H9 (cell line): ENCODE data around the gene CDC123. TPM values are rescaled to one million over a fixed set of nuclear protein-coding genes. Genes with fewer than 3 reads are reported as not detected.

Source experiments
- DNase-seq: peaks from one replicate; pipeline ENCODE4 v3.0.0-alpha.2; 2017
- H2AFZ ChIP-seq: one replicate; pipeline ENCODE4 v1.6.1; 2013; ENCODE audit warnings: mild to moderate bottlenecking, low read length, control low read depth, moderate library complexity
- H2AK5ac ChIP-seq: 2 replicates; pipeline ENCODE4 v1.6.1; 2013; ENCODE audit warnings: low read length, control low read depth, mixed read lengths; ENCODE audit not compliant: insufficient read length
- H2BK120ac ChIP-seq: one replicate; pipeline ENCODE4 v1.6.1; 2013; ENCODE audit warnings: low read depth, mild to moderate bottlenecking, low read length, control low read depth, inconsistent platforms; ENCODE audit not compliant: poor library complexity, severe bottlenecking
- H2BK12ac ChIP-seq: 2 replicates; pipeline ENCODE4 v1.6.1; 2013; ENCODE audit warnings: low read length, control low read depth, mixed read lengths, low read depth; ENCODE audit not compliant: insufficient read length
- H2BK15ac ChIP-seq: 2 replicates; pipeline ENCODE4 v1.6.1; 2013; ENCODE audit warnings: low read depth, low read length, control low read depth
- H2BK20ac ChIP-seq: one replicate; pipeline ENCODE4 v1.6.1; 2013; ENCODE audit warnings: low read depth, mild to moderate bottlenecking, low read length, control low read depth, inconsistent platforms; ENCODE audit not compliant: poor library complexity, severe bottlenecking
- H2BK5ac ChIP-seq: 2 replicates; pipeline ENCODE4 v1.6.1; 2013; ENCODE audit warnings: low read length, control low read depth, mixed read lengths; ENCODE audit not compliant: insufficient read length
- H3K14ac ChIP-seq: 2 replicates; pipeline ENCODE4 v1.6.1; 2013; ENCODE audit warnings: low read length, control low read depth; ENCODE audit not compliant: insufficient read depth
- H3K18ac ChIP-seq: 2 replicates; pipeline ENCODE4 v1.6.1; 2013; ENCODE audit warnings: low read depth, mild to moderate bottlenecking, mixed read lengths, low read length, control low read depth; ENCODE audit not compliant: insufficient read length
- H3K23ac ChIP-seq: 2 replicates; pipeline ENCODE4 v1.6.1; 2013; ENCODE audit warnings: low read length, control low read depth, mixed read lengths, low read depth; ENCODE audit not compliant: insufficient read length
- H3K23me2 ChIP-seq: 2 replicates; pipeline ENCODE4 v1.6.1; 2013; ENCODE audit warnings: low read depth, mild to moderate bottlenecking, mixed read lengths, low read length, control low read depth; ENCODE audit not compliant: insufficient read length, poor library complexity, severe bottlenecking
- H3K27ac ChIP-seq: 2 replicates; pipeline ENCODE4 v1.5.1; 2013; ENCODE audit warnings: low read length, control low read depth, mixed read lengths, low read depth; ENCODE audit not compliant: insufficient read length
- H3K27me3 ChIP-seq: 2 replicates; pipeline ENCODE4 v1.6.1; 2013; ENCODE audit warnings: low read length, control low read depth, inconsistent platforms; ENCODE audit not compliant: insufficient read depth
- H3K4ac ChIP-seq: 2 replicates; pipeline ENCODE4 v1.6.1; 2013; ENCODE audit warnings: low read depth, mild to moderate bottlenecking, control low read depth, inconsistent platforms, low read length, moderate library complexity
- H3K4me1 ChIP-seq: 2 replicates; pipeline ENCODE4 v1.6.1; 2013; ENCODE audit warnings: low read length, control low read depth, inconsistent platforms; ENCODE audit not compliant: insufficient read depth
- H3K4me2 ChIP-seq: 2 replicates; pipeline ENCODE4 v1.6.1; 2013; ENCODE audit warnings: low read length, control low read depth, mixed read lengths; ENCODE audit not compliant: insufficient read length, insufficient read depth
- H3K56ac ChIP-seq: 2 replicates; pipeline ENCODE4 v1.6.1; 2013; ENCODE audit warnings: low read depth, mild to moderate bottlenecking, mixed read lengths, low read length, control low read depth; ENCODE audit not compliant: insufficient read length
- H3K79me1 ChIP-seq: 2 replicates; pipeline ENCODE4 v1.6.1; 2013; ENCODE audit warnings: low read depth, mild to moderate bottlenecking, moderate library complexity, low read length, control low read depth, inconsistent platforms; ENCODE audit not compliant: insufficient read depth, poor library complexity, severe bottlenecking
- H3K79me2 ChIP-seq: 2 replicates; pipeline ENCODE4 v1.6.1; 2013; ENCODE audit warnings: low read length, control low read depth, inconsistent platforms; ENCODE audit not compliant: insufficient read depth
- H3K9ac ChIP-seq: 2 replicates; pipeline ENCODE4 v1.6.1; 2013; ENCODE audit warnings: low read length, control low read depth, mixed read lengths; ENCODE audit not compliant: insufficient read length; ENCODE audit errors: extremely low read depth
- H3K9me3 ChIP-seq: one replicate; pipeline ENCODE4 v1.6.1; 2013; ENCODE audit warnings: low read depth, low read length, inconsistent platforms; ENCODE audit not compliant: control insufficient read depth
- H3T11ph ChIP-seq: one replicate; pipeline ENCODE4 v1.6.1; 2013; ENCODE audit warnings: mild to moderate bottlenecking, low read length, control low read depth, inconsistent platforms
- H4K20me1 ChIP-seq: one replicate; pipeline ENCODE4 v1.6.1; 2013; ENCODE audit not compliant: control insufficient read depth, insufficient read length, insufficient read depth
- H4K5ac ChIP-seq: 2 replicates; pipeline ENCODE4 v1.6.1; 2013; ENCODE audit warnings: low read depth, mild to moderate bottlenecking, mixed read lengths, low read length, control low read depth; ENCODE audit not compliant: insufficient read length
- H4K8ac ChIP-seq: replicated peaks from 2 replicates; pipeline ENCODE4 v1.6.1; 2013; ENCODE audit warnings: low read length, control low read depth, mixed read lengths, low read depth; ENCODE audit not compliant: insufficient read length
- H4K91ac ChIP-seq: 2 replicates; pipeline ENCODE4 v1.6.1; 2013; ENCODE audit warnings: low read depth, mild to moderate bottlenecking, moderate library complexity, mixed read lengths, low read length, control low read depth; ENCODE audit not compliant: insufficient read length
- H3K27ac Mint-ChIP-seq, 3 experiments: 2 replicates in 2 of 3; 3 replicates in 1 of 3; pipeline ENCODE4 v1.8.0; 2020 to 2021; ENCODE audit warnings: mixed read lengths in 3 of 3, mild to moderate bottlenecking in 1 of 3, moderate library complexity in 1 of 3
- H3K27me3 Mint-ChIP-seq: 2 replicates; pipeline ENCODE4 v1.8.0; 2021; ENCODE audit warnings: low read depth, mild to moderate bottlenecking, moderate library complexity, mixed read lengths
- H3K36me3 Mint-ChIP-seq, 3 experiments: 2 replicates in 2 of 3; 3 replicates in 1 of 3; pipeline ENCODE4 v1.8.0; 2020 to 2021; ENCODE audit warnings: low read depth in 3 of 3, mixed read lengths in 3 of 3; ENCODE audit not compliant: insufficient read depth in 1 of 3
- H3K4me1 Mint-ChIP-seq, 2 experiments: 2 replicates each; pipeline ENCODE4 v1.8.0; 2020; ENCODE audit warnings: mixed read lengths in 2 of 2
- H3K4me3 Mint-ChIP-seq, 2 experiments: 2 replicates in 1 of 2; 3 replicates in 1 of 2; pipeline ENCODE4 v1.8.0; 2020 to 2021; ENCODE audit warnings: mild to moderate bottlenecking in 2 of 2, mixed read lengths in 2 of 2, moderate library complexity in 1 of 2
- H3K9me3 Mint-ChIP-seq, 2 experiments: 2 replicates in 1 of 2; 3 replicates in 1 of 2; pipeline ENCODE4 v1.8.0; 2020; ENCODE audit warnings: mild to moderate bottlenecking in 2 of 2, mixed read lengths in 2 of 2, moderate library complexity in 1 of 2
- WGBS: extraction: QIAGEN DNeasy Blood & Tissue Kit; methylation state at CpG from one replicate; pipeline ENCODE4 v1.1.7; 2013; ENCODE audit warnings: missing lambda C conversion rate, low lambda C conversion rate, mixed read lengths; ENCODE audit not compliant: insufficient read length; ENCODE audit errors: extremely low coverage; 5-methylcytosine and 5-hydroxymethylcytosine counted together
- total RNA-seq: library from RNA; stranded (reverse); gene quantifications from 2 replicates; pipeline ENCODE4 v1.2.1, GENCODE V29; 2021
- TF ChIP-seq, protein P1 (sequence below): fragments of 200-600 bp; sonication (generic); conservative IDR thresholded peaks from 3 replicates; pipeline ENCODE4 v1.8.0; 2021; ENCODE audit warnings: antibody characterized with exemption, mild to moderate bottlenecking

CDC123 gene
- total RNA-seq, 1 experiment from 2014 or later = 159 TPM

GRCh38 chr10:12214093-12214492 is 18.1 kb downstream of the CDC123 start:
- Histone ChIP-seq H3K18ac (no peak overlapping the region), H3K14ac (no peak overlapping the region), H3K23me2 (no peaks in the 10 kb centered on the region), H3K23ac (no peak overlapping the region), H3K56ac (no peak overlapping the region), H2BK15ac (no peak overlapping the region), H3K9ac (no peak overlapping the region), H3K27ac (no peak overlapping the region), H3K4me2 (no peak overlapping the region), H2BK20ac (no peak overlapping the region), H3T11ph (no peak overlapping the region), H3K79me1 (no peaks in the 10 kb centered on the region), H2AFZ (no peak overlapping the region), H3K4ac (no peak overlapping the region), H3K9me3 (no peaks in the 10 kb centered on the region), H3K79me2 (no peaks in the 10 kb centered on the region), H3K27me3 (no peaks in the 10 kb centered on the region), H2BK5ac (no peak overlapping the region), H2BK12ac (no peak overlapping the region), H4K8ac (no peak overlapping the region), H2BK120ac (no peak overlapping the region), H2AK5ac (no peak overlapping the region), H4K5ac (no peak overlapping the region), H4K91ac (no peak overlapping the region), H3K4me1 (no peaks in the 10 kb centered on the region), H4K20me1 (no peaks in the 10 kb centered on the region)
- TF ChIP-seq, protein P1, sequence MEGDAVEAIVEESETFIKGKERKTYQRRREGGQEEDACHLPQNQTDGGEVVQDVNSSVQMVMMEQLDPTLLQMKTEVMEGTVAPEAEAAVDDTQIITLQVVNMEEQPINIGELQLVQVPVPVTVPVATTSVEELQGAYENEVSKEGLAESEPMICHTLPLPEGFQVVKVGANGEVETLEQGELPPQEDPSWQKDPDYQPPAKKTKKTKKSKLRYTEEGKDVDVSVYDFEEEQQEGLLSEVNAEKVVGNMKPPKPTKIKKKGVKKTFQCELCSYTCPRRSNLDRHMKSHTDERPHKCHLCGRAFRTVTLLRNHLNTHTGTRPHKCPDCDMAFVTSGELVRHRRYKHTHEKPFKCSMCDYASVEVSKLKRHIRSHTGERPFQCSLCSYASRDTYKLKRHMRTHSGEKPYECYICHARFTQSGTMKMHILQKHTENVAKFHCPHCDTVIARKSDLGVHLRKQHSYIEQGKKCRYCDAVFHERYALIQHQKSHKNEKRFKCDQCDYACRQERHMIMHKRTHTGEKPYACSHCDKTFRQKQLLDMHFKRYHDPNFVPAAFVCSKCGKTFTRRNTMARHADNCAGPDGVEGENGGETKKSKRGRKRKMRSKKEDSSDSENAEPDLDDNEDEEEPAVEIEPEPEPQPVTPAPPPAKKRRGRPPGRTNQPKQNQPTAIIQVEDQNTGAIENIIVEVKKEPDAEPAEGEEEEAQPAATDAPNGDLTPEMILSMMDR = no peak
- peak overlapping the region in 1 of 3 experiments; percentile 79; a peak in 3 of 7 replicates for H3K27ac Mint-ChIP-seq
- H3K4me3 Mint-ChIP-seq = no peak overlapping the region
- WGBS = no CpG with 5 or more reads among the region's 4 CpGs
- DNase-seq = no peak
- no peaks in the 10 kb centered on the region for H3K9me3 Mint-ChIP-seq
- H3K36me3 Mint-ChIP-seq = peaks cover 39 to 71% (median 70%) of the 10 kb centered on the region in 3 experiments
- no peaks in the 10 kb centered on the region for H3K27me3 Mint-ChIP-seq
- H3K4me1 Mint-ChIP-seq = no peaks in the 10 kb centered on the region
